ENCODE data around the gene CRABP2. TPM values are rescaled to one million over a fixed set of nuclear protein-coding genes. Genes with fewer than 3 reads are reported as not detected.
A peak's percentile ranks its signal among the peaks of the same experiment; 100 is the strongest.

CRABP2 gene
- total and polyA plus RNA-seq, 10 of the 15 experiments (the other 5 are each of a cell fraction or from before 2014, with no cell fraction given) = 0.21 to 1.3 (median 0.41) TPM

DNA sequence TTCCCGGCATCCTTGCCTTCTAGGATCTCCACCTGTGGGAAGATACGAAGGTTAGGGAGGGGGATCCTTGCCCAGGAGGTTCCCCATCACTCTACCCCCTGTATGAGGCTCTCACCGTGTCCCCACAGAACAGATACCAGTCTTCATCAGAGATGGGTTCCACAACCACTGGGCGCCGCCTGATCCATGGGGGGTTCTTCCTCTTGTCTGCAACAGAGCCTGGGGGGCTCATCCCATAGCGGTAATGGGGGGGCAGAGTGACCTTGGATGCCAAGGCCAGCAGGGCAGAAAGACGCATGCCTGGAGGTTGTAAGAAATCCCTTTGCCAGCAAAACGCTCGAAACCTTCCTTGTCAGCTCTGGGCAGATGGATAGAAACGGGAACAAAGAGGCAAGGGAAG, 33.0 kb upstream of the CRABP2 start:
- FAIRE-seq = no peak
- POLR2A ChIA-PET = interaction anchor here (5.4 kb wide), 1 partner anchor 10 kb away, joined by 75 read pairs; the partner anchor contains the start of genes ISG20L2 and METTL25B

DNA sequence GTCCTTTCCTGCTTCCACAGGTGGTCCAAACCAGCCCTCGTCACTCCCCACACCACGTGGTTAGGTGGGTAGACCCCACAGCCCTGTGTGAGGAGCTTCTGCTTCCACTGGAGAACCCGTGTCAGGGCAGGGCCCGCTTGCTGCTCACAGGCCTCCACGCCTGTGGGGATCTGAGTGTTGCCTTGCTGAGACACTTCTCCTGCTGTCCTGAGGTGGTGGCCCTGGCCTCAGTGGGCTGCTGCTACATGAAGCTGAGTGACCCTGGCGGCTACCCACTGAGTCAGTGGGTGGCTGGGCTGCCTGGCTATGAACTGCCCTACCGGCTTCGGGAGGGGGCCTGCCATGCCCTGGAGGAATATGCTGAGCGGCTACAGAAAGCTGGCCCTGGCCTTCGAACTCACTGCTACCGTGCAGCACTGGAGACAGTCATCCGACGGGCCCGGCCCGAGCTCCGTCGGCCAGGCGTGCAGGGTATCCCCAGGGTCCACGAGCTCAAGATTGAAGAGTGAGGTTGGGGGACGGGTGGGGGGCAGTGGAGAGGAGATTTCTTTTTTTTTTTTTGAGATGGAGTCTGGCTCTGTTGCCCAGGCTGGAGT, 28.7 kb upstream of the CRABP2 start:
- ChIA-PET POLR2A (interaction anchor here (0.5 to 0.7 kb wide), 4 partner anchors 19 to 756 kb away, joined by 3 to 5 read pairs (median 3); no protein-coding TSS in a partner anchor), RAD21 (ENCODE audit: unreplicated experiment) (interaction anchor here (0.6 kb wide), 1 partner anchor 234 kb away, joined by 3 read pairs; the partner anchor contains the start of gene MEF2D), SMC1A (ENCODE audit: uncharacterized antibody, unreplicated experiment) (no interaction called here), CTCF (no interaction called here)
- Histone ChIP-seq H3K27ac (ENCODE audit: control insufficient read depth, insufficient read depth) (no peak overlapping the region), H3K9ac (ENCODE audit: control insufficient read depth, insufficient read depth, low read length) (no peak overlapping the region), H3K4me2 (ENCODE audit: control insufficient read depth, insufficient read depth) (no peak overlapping the region), H4K20me1 (ENCODE audit: control insufficient read depth, insufficient read depth) (no peaks in the 10 kb centered on the region), H3K4me1 (ENCODE audit: control insufficient read depth, insufficient read depth, low read length) (peaks cover 5% of the 10 kb centered on the region; the same call in 1 of the 2 replicates), H3K4me3 (no peak overlapping the region), H3K79me2 (ENCODE audit: control insufficient read depth, insufficient read depth, low read length) (peaks cover 12% of the 10 kb centered on the region), H3K27me3 (replicated peaks in 1 of 2; ENCODE audit: control insufficient read depth in 2 of 2, insufficient read depth in 2 of 2, low read length in 1 of 2) (no peaks in the 10 kb centered on the region), H3K9me3 (replicated peaks; ENCODE audit: control insufficient read depth, insufficient read depth, low read length) (no peaks in the 10 kb centered on the region), H2AFZ (ENCODE audit: control insufficient read depth, low read depth, low read length) (no peak overlapping the region), H3K36me3 (ENCODE audit: control insufficient read depth in 2 of 2, insufficient read depth in 2 of 2, low read length in 1 of 2) (peaks cover 4 to 17% of the 10 kb centered on the region in 2 experiments)
- 96% methylated on average over 20 of the region's 20 CpGs for WGBS (ENCODE audit: insufficient coverage, insufficient replicate concordance, low lambda C conversion rate, missing lambda C conversion rate)
- intact Hi-C loops (cut with micrococcal nuclease; ENCODE audit: unreplicated experiment) = no loop called here
- DNase-seq (ENCODE audit: low read depth, low spot score) (no peak), ATAC-seq (no peak), FAIRE-seq (no peak)
- BruUV-seq (replicated peaks) = no TSS peak
- 0 out of 2 replicates have a peak, but pooled peaks have one; percentile 20 for TF ChIP-seq POLR2A (IDR thresholded peaks at IDR 0.05; ENCODE audit: low read depth, low read length)
- no peak for TF ChIP-seq RELA (IDR thresholded peaks at IDR 0.05; ENCODE audit: borderline replicate concordance, partially characterized antibody)
- in situ Hi-C loops (cut with MboI) = no loop called here

More for the DNA sequence above, 33.0 kb upstream of the CRABP2 start:
- H3K4me1 ChIP-seq (ENCODE audit: control insufficient read depth, insufficient read depth, low read length) = peaks cover 5% of the 10 kb centered on the region; the same call in 1 of the 2 replicates
- BruUV-seq (replicated peaks) = no TSS peak
- peaks cover 11 to 24% of the 10 kb centered on the region in 2 experiments for H3K36me3 ChIP-seq (ENCODE audit: control insufficient read depth in 2 of 2, insufficient read depth in 2 of 2, low read length in 1 of 2)
- no peaks in the 10 kb centered on the region for H4K20me1 ChIP-seq (ENCODE audit: control insufficient read depth, insufficient read depth)
- no peak overlapping the region for H2AFZ ChIP-seq (ENCODE audit: control insufficient read depth, low read depth, low read length)
- intact Hi-C loops (cut with micrococcal nuclease; ENCODE audit: unreplicated experiment) (no loop called here), in situ Hi-C loops (cut with MboI) (no loop called here)
- no peaks in the 10 kb centered on the region for H3K9me3 ChIP-seq (replicated peaks; ENCODE audit: control insufficient read depth, insufficient read depth, low read length)
- H3K79me2 ChIP-seq (ENCODE audit: control insufficient read depth, insufficient read depth, low read length) = peaks cover 17% of the 10 kb centered on the region
- 91% methylated on average over 10 of the region's 10 CpGs for WGBS (ENCODE audit: insufficient coverage, insufficient replicate concordance, low lambda C conversion rate, missing lambda C conversion rate)
- DNase-seq (ENCODE audit: low read depth, low spot score) (no peak), ATAC-seq (no peak)
- CTCF ChIA-PET = interaction anchor here (0.9 to 1.3 kb wide), 3 partner anchors 11 to 58 kb away, joined by 3 to 20 read pairs (median 3); partner anchors contain the start of genes ISG20L2, METTL25B and PRCC
- no peak overlapping the region for H3K27ac ChIP-seq (ENCODE audit: control insufficient read depth, insufficient read depth)
- no peak overlapping the region for H3K4me3 ChIP-seq
- SMC1A ChIA-PET (ENCODE audit: uncharacterized antibody, unreplicated experiment) = interaction anchor here (5.0 kb wide), 1 partner anchor 11 kb away, joined by 57 read pairs; the partner anchor contains the start of genes ISG20L2 and METTL25B
- no peaks in the 10 kb centered on the region for H3K27me3 ChIP-seq (replicated peaks in 1 of 2; ENCODE audit: control insufficient read depth in 2 of 2, insufficient read depth in 2 of 2, low read length in 1 of 2)
- no peak for TF ChIP-seq ATF7 (IDR thresholded peaks at IDR 0.05; ENCODE audit: low read depth)
- TF ChIP-seq NRF1 (conservative IDR thresholded peaks at IDR 0.05; ENCODE audit: low read depth, low read length) = no peak
- TF ChIP-seq RBBP5 (conservative IDR thresholded peaks at IDR 0.05) = no peak
- no peak for TF ChIP-seq EED (IDR thresholded peaks at IDR 0.05; ENCODE audit: low read depth)
- no peak for TF ChIP-seq JUND (IDR thresholded peaks at IDR 0.05; ENCODE audit: low read depth, low read length)
- RAD21 ChIA-PET (ENCODE audit: unreplicated experiment) = interaction anchor here (1.1 to 1.4 kb wide), 2 partner anchors 10 to 29 kb away, joined by 3 to 4 read pairs; partner anchors contain the start of genes ISG20L2, METTL25B and PRCC
- H3K4me2 ChIP-seq (ENCODE audit: control insufficient read depth, insufficient read depth) = no peak overlapping the region
- no peak overlapping the region for H3K9ac ChIP-seq (ENCODE audit: control insufficient read depth, insufficient read depth, low read length)

All from GM12878 (cell line).